ENCODE measurements around the gene SBNO2. TPM values are rescaled to one million over a fixed set of nuclear protein-coding genes. Genes with fewer than 3 reads are reported as not detected.

SBNO2 gene
- total RNA-seq, 1 donor from 2014 or later = 3.3 TPM

DNA sequence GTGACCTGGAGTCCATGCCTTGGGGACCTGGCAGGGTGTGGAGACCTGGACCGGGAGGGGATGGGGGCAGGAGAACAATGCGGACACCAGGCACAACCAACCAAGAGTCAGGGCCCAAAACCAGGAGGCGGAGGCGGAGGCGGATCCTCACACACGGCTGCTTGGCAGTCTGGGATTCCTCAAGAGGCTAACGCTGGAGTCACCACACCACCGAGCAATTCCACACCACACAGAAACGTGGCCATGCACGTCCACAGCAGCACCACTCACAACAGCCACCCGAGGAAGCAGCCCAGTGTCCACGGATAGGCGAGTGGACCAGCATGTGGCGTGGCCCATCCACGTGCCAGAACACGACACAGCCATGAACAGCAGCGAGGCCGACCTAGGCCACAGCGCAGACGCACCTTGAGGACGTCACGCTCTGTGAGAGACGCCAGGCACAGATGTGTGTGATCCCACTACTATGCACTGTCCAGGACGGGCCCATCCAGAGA is 17.7 kb downstream of the SBNO2 start:
- Mint-ChIP-seq H3K9me3 (no peaks in the 10 kb centered on the region), H3K27me3 (ENCODE audit: insufficient read depth, low read depth) (no peaks in the 10 kb centered on the region), H3K27ac (peak overlapping the region; percentile 79), H3K4me1 (no peaks in the 10 kb centered on the region), H3K36me3 (peaks cover 2% of the 10 kb centered on the region), H3K4me3 (no peak overlapping the region)
- Histone ChIP-seq H3K4me3 (no peak overlapping the region), H3K9ac (no peak overlapping the region), H3K4me2 (no peak overlapping the region), H3K79me2 (ENCODE audit: low read depth) (no peaks in the 10 kb centered on the region), H3K4me1 (no peaks in the 10 kb centered on the region), H3K27me3 (no peaks in the 10 kb centered on the region), H4K20me1 (ENCODE audit: low read depth) (peaks cover 5% of the 10 kb centered on the region), H3K9me3 (ENCODE audit: low read depth) (no peaks in the 10 kb centered on the region), H3F3A (ENCODE audit: low read depth) (no peaks in the 10 kb centered on the region), H3K27ac (no peak overlapping the region), H3K36me3 (no peaks in the 10 kb centered on the region), H2AFZ (replicated peaks) (no peak overlapping the region)
- DNase-seq (ENCODE audit: low spot score) = no peak
- no peak for TF ChIP-seq EZH2phosphoT487 (IDR thresholded peaks at IDR 0.05)
- TF ChIP-seq, protein P1, sequence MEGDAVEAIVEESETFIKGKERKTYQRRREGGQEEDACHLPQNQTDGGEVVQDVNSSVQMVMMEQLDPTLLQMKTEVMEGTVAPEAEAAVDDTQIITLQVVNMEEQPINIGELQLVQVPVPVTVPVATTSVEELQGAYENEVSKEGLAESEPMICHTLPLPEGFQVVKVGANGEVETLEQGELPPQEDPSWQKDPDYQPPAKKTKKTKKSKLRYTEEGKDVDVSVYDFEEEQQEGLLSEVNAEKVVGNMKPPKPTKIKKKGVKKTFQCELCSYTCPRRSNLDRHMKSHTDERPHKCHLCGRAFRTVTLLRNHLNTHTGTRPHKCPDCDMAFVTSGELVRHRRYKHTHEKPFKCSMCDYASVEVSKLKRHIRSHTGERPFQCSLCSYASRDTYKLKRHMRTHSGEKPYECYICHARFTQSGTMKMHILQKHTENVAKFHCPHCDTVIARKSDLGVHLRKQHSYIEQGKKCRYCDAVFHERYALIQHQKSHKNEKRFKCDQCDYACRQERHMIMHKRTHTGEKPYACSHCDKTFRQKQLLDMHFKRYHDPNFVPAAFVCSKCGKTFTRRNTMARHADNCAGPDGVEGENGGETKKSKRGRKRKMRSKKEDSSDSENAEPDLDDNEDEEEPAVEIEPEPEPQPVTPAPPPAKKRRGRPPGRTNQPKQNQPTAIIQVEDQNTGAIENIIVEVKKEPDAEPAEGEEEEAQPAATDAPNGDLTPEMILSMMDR (IDR thresholded peaks at IDR 0.05) = no peak
- no peak for TF ChIP-seq EZH2 (IDR thresholded peaks at IDR 0.05)

DNA sequence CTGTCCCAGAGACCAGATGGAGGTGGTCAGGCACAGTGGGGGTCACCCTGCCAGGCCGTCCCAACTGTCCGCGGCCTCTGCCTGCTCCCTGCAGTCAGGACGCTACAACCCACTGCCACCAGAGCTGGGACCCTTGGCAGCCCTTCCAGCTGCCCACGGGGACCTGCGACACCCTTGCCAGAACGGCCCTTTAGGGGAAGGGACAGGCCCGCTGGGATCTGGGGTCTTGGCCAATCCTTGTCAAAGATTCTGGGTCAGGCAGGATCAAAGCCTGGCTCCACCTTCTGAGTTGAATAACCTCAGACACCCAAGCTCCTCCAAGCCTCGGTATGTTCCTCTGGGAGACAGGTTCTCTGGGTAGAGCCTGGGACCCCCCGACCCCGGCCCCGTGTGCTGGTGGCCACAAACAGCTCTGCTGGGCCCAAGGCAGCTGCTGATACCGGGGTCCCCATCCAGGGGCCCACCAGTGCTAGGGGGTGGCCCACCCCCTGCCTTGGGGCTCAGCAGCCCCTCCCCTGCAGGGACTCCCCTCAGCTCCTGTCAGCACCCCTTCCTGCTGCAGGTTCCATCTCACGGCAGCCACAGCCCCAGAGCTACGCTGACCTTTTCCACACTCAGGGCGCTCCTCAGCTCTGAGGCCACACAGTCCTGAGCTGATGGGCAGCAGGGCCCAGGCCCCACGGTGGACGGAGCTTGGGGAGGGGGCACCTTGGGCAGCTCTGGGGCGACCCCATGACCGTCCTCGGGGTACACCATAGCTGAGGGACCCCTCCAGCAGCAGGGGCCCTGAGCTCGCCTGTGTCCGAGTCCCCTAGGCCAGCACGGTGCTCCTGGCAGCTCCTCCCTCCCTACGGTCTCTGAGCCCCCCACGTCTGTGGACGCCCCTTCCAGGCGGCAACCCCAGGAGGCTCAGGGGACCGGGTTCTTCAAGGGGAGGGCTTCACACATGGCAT is 18.4 kb downstream of the SBNO2 start:
- Mint-ChIP-seq H3K36me3 (peaks cover 2% of the 10 kb centered on the region), H3K4me1 (no peaks in the 10 kb centered on the region), H3K9me3 (no peaks in the 10 kb centered on the region), H3K4me3 (no peak overlapping the region), H3K27ac (no peak overlapping the region), H3K27me3 (ENCODE audit: insufficient read depth, low read depth) (no peaks in the 10 kb centered on the region)
- TF ChIP-seq EZH2 (IDR thresholded peaks at IDR 0.05) (no peak), EZH2phosphoT487 (IDR thresholded peaks at IDR 0.05) (no peak)
- TF ChIP-seq, protein P1 (IDR thresholded peaks at IDR 0.05) = no peak
- Histone ChIP-seq H3K4me2 (no peak overlapping the region), H2AFZ (replicated peaks) (no peak overlapping the region), H3K79me2 (ENCODE audit: low read depth) (no peaks in the 10 kb centered on the region), H3F3A (ENCODE audit: low read depth) (no peaks in the 10 kb centered on the region), H4K20me1 (ENCODE audit: low read depth) (peaks cover 5% of the 10 kb centered on the region), H3K9me3 (ENCODE audit: low read depth) (no peaks in the 10 kb centered on the region), H3K9ac (peak overlapping the region; percentile 27), H3K4me3 (no peak overlapping the region), H3K27me3 (no peaks in the 10 kb centered on the region), H3K27ac (no peak overlapping the region), H3K4me1 (no peaks in the 10 kb centered on the region), H3K36me3 (no peaks in the 10 kb centered on the region)
- no peak for DNase-seq (ENCODE audit: low spot score)

DNA sequence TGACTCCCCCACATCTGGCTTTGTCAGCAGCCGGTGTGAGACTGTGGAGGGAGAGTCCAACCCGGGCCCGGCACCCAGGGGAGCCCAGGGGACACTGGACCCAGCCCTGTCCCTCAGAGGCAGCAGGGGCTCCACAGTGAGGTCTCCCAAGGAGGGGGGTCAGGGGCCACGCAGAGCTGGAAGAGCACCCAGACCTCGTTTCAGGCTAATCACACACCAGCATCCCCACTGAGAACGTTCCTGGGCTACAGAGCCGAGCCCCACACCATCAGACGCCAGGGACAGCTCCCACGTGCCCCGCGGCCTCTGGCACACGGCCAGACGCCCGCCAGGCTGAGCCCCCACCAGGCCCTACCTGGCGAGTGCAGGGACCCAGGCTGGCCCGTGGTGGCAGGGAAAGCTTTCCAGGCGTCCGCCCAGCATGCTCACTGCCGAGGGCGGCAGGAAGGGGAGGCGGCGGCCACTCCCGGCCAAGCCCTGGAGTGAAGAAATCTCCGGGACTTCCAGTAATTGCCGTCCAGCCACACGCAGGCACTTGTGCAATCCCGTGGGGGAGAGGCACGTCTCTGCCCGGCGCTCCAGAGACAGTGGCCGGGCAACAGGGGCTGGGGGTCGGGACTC is 19.2 kb downstream of the SBNO2 start:
- Histone ChIP-seq H3K79me2 (ENCODE audit: low read depth) (no peaks in the 10 kb centered on the region), H3K4me2 (no peak overlapping the region), H4K20me1 (ENCODE audit: low read depth) (peaks cover 5% of the 10 kb centered on the region), H3K9ac (peak overlapping the region; percentile 27), H3F3A (ENCODE audit: low read depth) (no peaks in the 10 kb centered on the region), H3K9me3 (ENCODE audit: low read depth) (no peaks in the 10 kb centered on the region), H3K27me3 (no peaks in the 10 kb centered on the region), H3K27ac (no peak overlapping the region), H3K36me3 (no peaks in the 10 kb centered on the region), H3K4me1 (no peaks in the 10 kb centered on the region), H2AFZ (replicated peaks) (no peak overlapping the region), H3K4me3 (no peak overlapping the region)
- peaks cover 2% of the 10 kb centered on the region for H3K36me3 Mint-ChIP-seq
- no peak overlapping the region for H3K27ac Mint-ChIP-seq
- no peaks in the 10 kb centered on the region for H3K4me1 Mint-ChIP-seq
- no peaks in the 10 kb centered on the region for H3K9me3 Mint-ChIP-seq
- H3K4me3 Mint-ChIP-seq = no peak overlapping the region
- H3K27me3 Mint-ChIP-seq (ENCODE audit: insufficient read depth, low read depth) = no peaks in the 10 kb centered on the region
- TF ChIP-seq EZH2 (IDR thresholded peaks at IDR 0.05) (no peak), EZH2phosphoT487 (IDR thresholded peaks at IDR 0.05) (no peak)
- TF ChIP-seq, protein P1 (IDR thresholded peaks at IDR 0.05) = no peak
- no peak for DNase-seq (ENCODE audit: low spot score)

All from neural progenitor cell (in vitro differentiated cells).